B cell (primary cell): ENCODE data around the gene DYNLT1. TPM values are rescaled to one million over a fixed set of nuclear protein-coding genes. Genes with fewer than 3 reads are reported as not detected.

Experiments
- ATAC-seq: fragments of 200-7000 bp; cut with Tn5 transposase; one replicate; pipeline ENCODE4 v1.10.0; 2021; ENCODE audit warnings: low read depth, mild to moderate bottlenecking, moderate number of reproducible peaks, moderate library complexity
- CTCF ChIA-PET: fragments of 350-600 bp; sonication (Branson Sonifier 250); formaldehyde crosslinking; loops from one replicate; lab custom pipeline; 2021; ENCODE audit warnings: antibody characterized with exemption, inconsistent platforms; lab: Charles Lee
- POLR2A ChIA-PET: fragments of 350-600 bp; sonication (Branson Sonifier 250); formaldehyde crosslinking; loops from one replicate; lab custom pipeline; 2021; ENCODE audit warnings: antibody characterized with exemption; lab: Charles Lee
- DNase-seq: peaks from one replicate; pipeline ENCODE4 v3.0.0; 2013
- H2AFZ ChIP-seq: 2 replicates; pipeline ENCODE4 v1.6.1; 2012; ENCODE audit warnings: mild to moderate bottlenecking, low read depth, low read length; ENCODE audit not compliant: insufficient read depth, poor library complexity, severe bottlenecking
- H3K27ac ChIP-seq, 2 donors: 1 replicate in 1 of 2; 2 replicates in 1 of 2; pipeline ENCODE4 v1.5.1; 2012 to 2013; ENCODE audit warnings: low read length in 2 of 2, mild to moderate bottlenecking in 2 of 2, moderate library complexity in 1 of 2
- H3K27me3 ChIP-seq, 4 experiments: fragments of 200-600 bp in 1 of 4; sonication (generic) in 1 of 4; replicated peaks in 1 of 4; 1 replicate in 2 of 4; 2 replicates in 2 of 4; pipeline versions ENCODE4 v1.6.1 to v1.7.0; 2013 to 2016; ENCODE audit warnings: low read length in 3 of 4, mild to moderate bottlenecking in 2 of 4, mixed read lengths in 1 of 4, moderate library complexity in 1 of 4; ENCODE audit not compliant: insufficient read depth in 4 of 4, control insufficient read depth in 3 of 4; ENCODE audit errors: control extremely low read depth in 1 of 4
- H3K36me3 ChIP-seq, 2 experiments: replicated peaks in 1 of 2; 1 replicate in 1 of 2; 2 replicates in 1 of 2; pipeline versions ENCODE4 v1.6.1 to v1.7.1; 2013; ENCODE audit warnings: low read length in 1 of 2; ENCODE audit not compliant: insufficient read depth in 2 of 2, control insufficient read depth in 1 of 2; ENCODE audit errors: control extremely low read depth in 1 of 2, extremely low read depth in 1 of 2
- H3K4me1 ChIP-seq, 2 donors: fragments of 200-600 bp in 1 of 2; sonication (generic) in 1 of 2; 1 replicate in 1 of 2; 2 replicates in 1 of 2; pipeline versions ENCODE4 v1.5.1 to v1.6.1; 2013 to 2017; ENCODE audit warnings: low read length in 2 of 2; ENCODE audit not compliant: control insufficient read depth in 2 of 2, insufficient read depth in 2 of 2
- H3K4me2 ChIP-seq: replicated peaks from 2 replicates; pipeline ENCODE3; 2012; ENCODE audit warnings: mild to moderate bottlenecking, low read depth, low read length; ENCODE audit not compliant: poor library complexity, severe bottlenecking
- H3K4me3 ChIP-seq, 5 experiments: fragments of 200-600 bp in 1 of 5; sonication (generic) in 1 of 5; 1 replicate in 3 of 5; 2 replicates in 2 of 5; pipeline versions ENCODE4 v1.5.1 to v1.7.0; 2011 to 2016; ENCODE audit warnings: low read length in 4 of 5, mild to moderate bottlenecking in 4 of 5, low read depth in 2 of 5, control low read depth in 1 of 5, moderate library complexity in 1 of 5; ENCODE audit not compliant: insufficient read depth in 1 of 5; ENCODE audit errors: control extremely low read depth in 1 of 5, extremely low read depth in 1 of 5
- H3K79me2 ChIP-seq: fragments of 200-600 bp; sonication (generic); one replicate; pipeline ENCODE4 v1.6.0; 2016; ENCODE audit warnings: low read length; ENCODE audit not compliant: control insufficient read depth, insufficient read depth
- H3K9ac ChIP-seq: fragments of 200-600 bp; sonication (generic); 2 replicates; pipeline ENCODE4 v1.6.1; 2017; ENCODE audit warnings: mild to moderate bottlenecking, low read length, moderate library complexity
- H3K9me3 ChIP-seq, 3 donors: one replicate each; pipeline versions ENCODE4 v1.6.1 to v1.7.1; 2013; ENCODE audit warnings: low read length in 2 of 3; ENCODE audit not compliant: control insufficient read depth in 2 of 3, insufficient read depth in 1 of 3; ENCODE audit errors: control extremely low read depth in 1 of 3
- H4K20me1 ChIP-seq: 2 replicates; pipeline ENCODE4 v1.6.0; 2012; ENCODE audit warnings: mild to moderate bottlenecking, low read length; ENCODE audit not compliant: insufficient read depth, control insufficient read depth, poor library complexity, severe bottlenecking
- H3K27ac Mint-ChIP-seq: one replicate; pipeline ENCODE4 v1.8.0; 2021; ENCODE audit warnings: mixed read lengths
- H3K27me3 Mint-ChIP-seq: one replicate; pipeline ENCODE4 v1.8.0; 2021; ENCODE audit warnings: mixed read lengths
- H3K4me1 Mint-ChIP-seq: one replicate; pipeline ENCODE4 v1.8.0; 2021; ENCODE audit warnings: mixed read lengths
- H3K4me3 Mint-ChIP-seq: one replicate; pipeline ENCODE4 v1.8.0; 2021; ENCODE audit warnings: mixed read lengths
- H3K9me3 Mint-ChIP-seq: one replicate; pipeline ENCODE4 v1.8.0; 2022; ENCODE audit warnings: mixed read lengths; ENCODE audit not compliant: insufficient read depth
- CTCF ChIP-seq: fragments of 200-600 bp; IDR thresholded peaks from one replicate; pipeline ENCODE4 v1.8.0; 2022; ENCODE audit warnings: antibody characterized with exemption, mild to moderate bottlenecking
- EZH2 ChIP-seq: IDR thresholded peaks from 2 replicates; pipeline ENCODE4 v1.6.1; 2012; ENCODE audit warnings: borderline replicate concordance, low read depth, mild to moderate bottlenecking, moderate library complexity, low read length; ENCODE audit not compliant: insufficient read depth, poor library complexity, severe bottlenecking
- WGBS: methylation state at CpG from one replicate; pipeline ENCODE4 v1.1.5; 2013; ENCODE audit warnings: missing lambda C conversion rate; ENCODE audit not compliant: insufficient coverage; 5-methylcytosine and 5-hydroxymethylcytosine counted together
- intact Hi-C: fragments of 100-400 bp; cut with micrococcal nuclease; formaldehyde crosslinking; loops from one replicate; pipeline ENCODE4 v1.10.0; 2022
- polyA plus RNA-seq: library from polyadenylated mRNA; depleted of rRNA; stranded (reverse); fragments of >200 nt; gene quantifications from 2 replicates; pipeline ENCODE4 v1.2.3, GENCODE V29; 2012
- total RNA-seq, 2 donors: library from RNA; stranded (reverse); fragments of 120-200 nt in 1 of 2; gene quantifications; 1 replicate in 1 of 2; 2 replicates in 1 of 2; pipeline versions ENCODE4 v1.2.3 to v1.2.4, GENCODE V29; 2013 to 2022

Gene DYNLT1
- total and polyA plus RNA-seq, 2 donors (not counting 1 experiment from before 2014, with no cell fraction given), result 34.8 to 62.6 TPM

DNA sequence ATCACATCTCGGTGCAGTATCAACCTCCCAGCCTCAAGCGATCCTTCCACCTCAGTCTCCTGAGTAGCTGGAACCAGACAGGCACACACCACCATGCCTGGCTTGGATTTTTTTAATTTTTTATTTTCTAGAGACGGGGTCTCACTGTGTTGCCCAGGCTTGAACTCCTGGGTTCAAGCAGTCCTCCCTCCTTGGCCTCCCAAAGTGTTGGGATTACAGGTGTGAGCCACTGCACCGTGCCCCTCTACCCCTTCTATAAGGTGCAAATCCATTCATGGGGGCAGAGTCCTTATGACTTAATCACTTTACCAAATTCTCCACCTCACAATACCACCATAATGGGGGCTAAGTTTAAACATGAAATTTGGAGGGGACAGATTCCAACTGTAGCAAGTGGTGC is 47.0 kb downstream of the DYNLT1 start:
- peaks cover 14% of the 10 kb centered on the region for H3K4me1 Mint-ChIP-seq
- H4K20me1 ChIP-seq, result no peaks in the 10 kb centered on the region
- no peak overlapping the region for H3K27ac ChIP-seq
- H3K36me3 ChIP-seq, result peaks cover 0 to 19% of the 10 kb centered on the region in 2 experiments
- DNase-seq, result no peak
- intact Hi-C loops, result no loop called here
- TF ChIP-seq EZH2 (no peak), CTCF (no peak)
- H3K79me2 ChIP-seq, result no peaks in the 10 kb centered on the region
- H3K9me3 ChIP-seq, result no peaks in the 10 kb centered on the region
- peaks cover 0 to 14% of the 10 kb centered on the region in 2 donors for H3K4me1 ChIP-seq
- no peak overlapping the region for H2AFZ ChIP-seq
- H3K9me3 Mint-ChIP-seq, result no peaks in the 10 kb centered on the region
- no peaks in the 10 kb centered on the region for H3K27me3 Mint-ChIP-seq
- CTCF ChIA-PET, result interaction anchor here (1.0 to 1.8 kb wide), 2 partner anchors 377 to 383 kb away, joined by 3 to 6 read pairs; no protein-coding TSS in a partner anchor
- 94% methylated on average over 2 of the region's 4 CpGs for WGBS
- no peak overlapping the region for H3K27ac Mint-ChIP-seq
- H3K9ac ChIP-seq, result no peak overlapping the region
- H3K27me3 ChIP-seq, result no peaks in the 10 kb centered on the region
- no peak overlapping the region for H3K4me3 Mint-ChIP-seq
- no peak overlapping the region for H3K4me2 ChIP-seq
- H3K4me3 ChIP-seq, result no peak overlapping the region
- no peak for ATAC-seq
- POLR2A ChIA-PET, result no interaction called here

- Mint-ChIP-seq H3K4me1 (peaks cover 14% of the 10 kb centered on the region), H3K27me3 (no peaks in the 10 kb centered on the region), H3K4me3 (no peak overlapping the region), H3K9me3 (no peaks in the 10 kb centered on the region), H3K27ac (peak overlapping the region; percentile 83)
- no peak for TF ChIP-seq CTCF
- Histone ChIP-seq H3K27ac (peak overlapping the region in 1 of 2 donors; percentile 56), H3K4me3 (no peak overlapping the region), H3K9me3 (no peaks in the 10 kb centered on the region), H3K27me3 (no peaks in the 10 kb centered on the region), H3K4me1 (peaks cover 0 to 14% of the 10 kb centered on the region in 2 donors), H2AFZ (no peak overlapping the region), H3K9ac (no peak overlapping the region), H3K79me2 (no peaks in the 10 kb centered on the region), H3K36me3 (peaks cover 0 to 21% of the 10 kb centered on the region in 2 experiments), H3K4me2 (peak overlapping the region; percentile 15), H4K20me1 (no peaks in the 10 kb centered on the region)
- ATAC-seq (peak; percentile 43), DNase-seq (no peak)
- WGBS, result 0% methylated on average over 1 of the region's 6 CpGs
- CTCF ChIA-PET, result interaction anchor here (1.0 to 2.9 kb wide), 3 partner anchors 376 to 382 kb away, joined by 3 to 14 read pairs (median 6); no protein-coding TSS in a partner anchor
- intact Hi-C loops, result no loop called here
- POLR2A ChIA-PET, result interaction anchor here (0.6 kb wide), 1 partner anchor 9 kb away, joined by 4 read pairs; no protein-coding TSS in a partner anchor
These were observed 47.7 kb downstream of the DYNLT1 start for GRCh38 chr6:158596861-158597260.
